Middle frontal gyrus (tissue), 1 donor: ENCODE data around the gene TRHDE.

Experiments used
- DNase-seq: peaks from one replicate; pipeline ENCODE4 v3.0.0-alpha.2; 2015; ENCODE audit warnings: low spot score; ENCODE audit errors: extremely low spot score

The TRHDE gene

GRCh38 chr12:72444125-72444524, 172.0 kb downstream of the TRHDE start:
- no peak for DNase-seq

DNA sequence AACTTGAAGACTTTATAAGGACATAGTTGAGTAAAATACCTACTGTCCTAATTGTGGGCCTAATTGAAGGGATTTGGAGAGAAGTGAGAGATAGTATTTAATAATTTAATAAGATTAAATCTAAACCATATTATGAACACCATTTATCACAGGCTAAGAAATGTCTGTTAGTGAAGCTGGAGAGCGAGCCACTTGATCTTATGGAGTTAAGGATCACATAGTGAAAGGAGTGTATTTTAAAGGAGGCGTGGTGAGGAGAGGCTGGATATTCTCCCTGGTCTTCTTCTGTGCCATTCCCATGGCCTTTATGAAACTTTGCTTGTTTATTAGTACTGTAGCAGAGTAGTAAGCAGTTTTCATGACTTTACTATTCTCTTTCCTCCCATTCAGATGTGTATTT, 172.4 kb downstream of the TRHDE start:
- DNase-seq = no peak

DNA sequence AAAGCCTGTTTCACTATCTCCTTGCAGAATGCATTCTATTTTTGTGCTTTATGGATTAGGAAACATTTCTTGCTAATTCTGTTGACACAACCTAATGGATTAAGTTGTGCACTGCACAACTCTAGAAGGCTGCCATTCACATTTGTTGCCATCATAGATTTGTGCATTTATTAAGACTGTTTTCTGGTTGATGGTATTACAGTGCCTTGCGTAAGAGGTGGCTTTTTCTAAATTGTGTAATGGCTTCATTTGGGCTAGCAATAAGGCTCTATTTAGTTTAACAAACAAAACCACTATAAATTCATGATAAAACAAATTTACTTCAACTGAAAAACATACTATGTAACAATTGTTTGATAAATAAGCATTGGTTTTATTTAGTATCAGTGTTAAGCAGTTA, 175.9 kb downstream of the TRHDE start:
- no peak for DNase-seq

DNA sequence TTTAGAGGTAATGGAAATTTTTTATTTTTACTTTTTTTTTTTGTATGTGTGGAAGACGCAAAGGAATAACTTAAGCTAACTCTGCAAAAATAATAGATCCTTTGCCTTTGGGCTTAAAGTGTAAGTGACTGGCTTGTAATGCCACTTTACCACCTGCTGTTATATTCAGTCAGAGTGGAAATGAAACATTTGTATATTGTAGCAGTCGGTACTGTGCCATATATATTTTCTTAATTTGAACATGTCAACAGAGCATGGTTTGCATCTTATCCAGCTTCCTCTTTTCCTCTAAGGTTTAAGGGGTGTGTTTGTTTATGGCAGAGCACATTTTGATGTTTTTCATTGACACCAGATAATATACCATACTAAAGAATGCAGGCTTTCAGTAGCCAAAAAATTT, 176.6 kb downstream of the TRHDE start:
- no peak for DNase-seq

- DNase-seq = no peak
Observed at GRCh38 chr12:72453066-72453465, 180.9 kb downstream of the TRHDE start.

DNA sequence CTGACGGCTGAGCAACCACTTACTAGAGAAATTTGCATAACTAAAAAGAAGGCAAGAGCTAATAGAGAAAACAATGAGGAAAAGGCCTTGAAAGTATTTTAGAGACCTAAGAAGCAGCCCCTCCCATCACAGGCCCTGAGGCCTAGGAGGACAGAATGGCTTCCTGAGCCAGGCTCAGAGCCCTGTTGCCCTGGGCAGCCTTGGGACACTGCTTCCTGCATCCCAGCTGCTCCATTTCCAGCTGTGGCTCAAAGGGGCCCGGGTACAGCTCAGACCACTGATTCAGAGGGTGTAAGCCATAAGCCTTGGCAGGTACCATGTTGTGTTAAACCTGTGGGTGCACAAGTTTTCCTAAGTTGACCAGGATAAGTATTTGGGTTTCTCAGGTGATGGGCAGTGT, 181.4 kb downstream of the TRHDE start:
- no peak for DNase-seq

GRCh38 chr12:72464471-72464870, 192.3 kb downstream of the TRHDE start:
- DNase-seq = no peak

DNA sequence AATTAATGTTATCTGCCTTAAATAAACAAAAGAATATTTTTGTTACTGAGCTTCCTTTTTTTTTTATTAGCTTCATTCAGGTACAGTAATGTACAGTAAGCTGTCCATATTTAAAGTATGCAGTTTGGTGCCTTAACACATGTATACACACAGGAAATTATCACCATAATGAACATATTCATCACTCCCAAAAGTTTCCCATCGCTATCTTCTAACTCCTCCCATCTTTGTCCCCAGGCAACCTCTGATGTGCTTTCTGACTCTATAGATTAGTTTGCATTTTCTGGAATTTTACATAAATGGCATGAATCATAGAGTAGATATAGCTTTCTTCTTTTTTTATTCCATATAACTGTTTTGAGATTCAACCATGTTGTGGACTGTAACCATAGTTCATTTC, 193.0 kb downstream of the TRHDE start:
- DNase-seq = no peak

DNA sequence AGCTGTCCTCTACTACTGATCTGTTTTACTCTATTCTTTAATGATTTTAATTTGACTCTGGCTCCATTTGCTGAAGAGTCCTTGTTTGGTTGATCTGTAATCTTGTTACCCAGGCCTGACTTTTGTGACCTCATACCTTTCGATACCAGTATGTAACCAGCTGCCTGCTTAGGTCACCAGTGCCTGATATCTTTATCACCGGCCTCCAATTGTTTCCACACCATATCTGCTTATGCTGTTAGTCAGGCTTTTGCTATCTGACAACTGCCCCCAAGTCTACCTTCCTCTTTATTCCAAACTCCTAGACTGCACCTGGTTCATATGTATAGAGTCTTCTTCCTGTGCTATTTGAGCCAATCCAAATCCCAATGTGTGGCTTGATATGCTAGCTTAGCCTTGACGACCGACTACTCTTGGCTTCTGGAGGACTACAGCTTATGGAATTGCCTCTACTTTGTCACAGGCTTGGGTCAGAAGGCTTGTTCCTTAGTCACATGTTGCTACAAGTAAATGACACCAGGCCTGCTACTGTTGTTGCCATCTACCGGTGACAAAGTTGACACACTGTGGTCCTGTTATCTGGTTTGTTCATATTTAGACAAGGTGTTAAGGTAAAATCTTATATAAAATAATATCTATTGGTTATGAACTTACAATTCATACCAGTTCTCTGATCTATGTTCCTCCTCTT, 193.9 kb downstream of the TRHDE start:
- DNase-seq = no peak

- DNase-seq = no peak
Observed at GRCh38 chr12:72467985-72468384, 195.8 kb downstream of the TRHDE start.

- no peak for DNase-seq
Observed at GRCh38 chr12:72468505-72468904, 196.3 kb downstream of the TRHDE start.

- DNase-seq = no peak
Observed at GRCh38 chr12:72471806-72472205, 199.6 kb downstream of the TRHDE start.

GRCh38 chr12:72472350-72472749, 200.2 kb downstream of the TRHDE start:
- DNase-seq = no peak

GRCh38 chr12:72476301-72476700, 204.1 kb downstream of the TRHDE start:
- no peak for DNase-seq

GRCh38 chr12:72485017-72485701, 213.0 kb downstream of the TRHDE start:
- DNase-seq = no peak

- DNase-seq = no peak
Observed at GRCh38 chr12:72491426-72491825, 219.3 kb downstream of the TRHDE start.

DNA sequence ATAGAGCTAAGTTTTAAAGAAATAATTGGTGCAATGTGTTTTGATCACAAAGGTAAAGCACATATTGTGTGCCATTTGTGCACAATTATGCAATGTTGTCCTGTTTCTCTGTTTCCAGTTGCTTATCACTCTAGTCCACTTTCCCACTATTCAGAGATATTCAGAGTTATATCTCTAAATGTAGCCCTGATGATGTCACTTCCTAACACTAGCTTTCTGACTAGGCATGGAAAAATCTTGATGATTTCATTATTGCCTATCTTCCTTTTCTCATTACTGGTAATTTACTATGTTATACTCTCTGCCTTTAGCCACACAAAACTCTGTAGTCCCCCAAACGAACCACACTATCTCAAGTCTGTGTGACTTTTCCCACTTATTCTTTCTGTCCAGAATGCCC, 221.2 kb downstream of the TRHDE start:
- no peak for DNase-seq

DNA sequence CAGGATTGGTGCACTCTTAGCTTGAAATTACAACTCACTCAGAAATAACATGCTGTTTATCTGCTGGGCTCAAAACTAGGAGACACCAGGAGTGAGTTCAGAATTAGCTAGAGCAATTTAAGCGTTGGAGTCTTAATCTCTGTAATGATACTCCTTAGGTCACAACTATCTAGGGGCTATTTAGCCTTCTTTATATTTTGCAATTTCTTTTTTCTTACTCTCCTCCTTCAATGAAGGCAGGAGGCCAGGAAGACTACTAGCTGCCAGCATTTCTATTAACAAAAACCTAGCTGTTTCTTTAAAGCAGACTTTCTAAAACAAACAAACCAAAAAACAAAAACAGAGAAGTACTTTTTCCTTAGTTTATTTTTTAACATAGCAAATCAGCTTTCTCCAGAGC, 226.2 kb downstream of the TRHDE start:
- no peak for DNase-seq

DNA sequence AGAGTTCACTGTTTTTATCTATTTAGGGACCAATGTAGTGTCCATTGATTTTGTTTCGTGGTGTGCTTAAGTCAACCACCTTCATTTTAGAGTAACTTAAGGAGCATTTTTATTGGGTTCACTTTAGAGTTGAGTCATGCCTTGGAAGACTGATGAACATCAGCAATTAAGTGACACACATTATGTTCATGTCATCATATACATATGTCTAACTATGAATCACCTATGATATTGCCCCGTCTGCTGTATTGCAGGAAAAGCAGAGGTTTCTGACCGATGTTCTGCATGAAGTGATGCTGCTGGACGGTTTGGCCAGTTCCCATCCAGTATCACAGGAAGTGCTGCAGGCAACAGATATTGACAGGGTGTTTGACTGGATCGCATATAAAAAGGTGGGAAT, 227.1 kb downstream of the TRHDE start:
- no peak for DNase-seq

GRCh38 chr12:72502546-72502945, 230.4 kb downstream of the TRHDE start:
- DNase-seq = no peak

DNA sequence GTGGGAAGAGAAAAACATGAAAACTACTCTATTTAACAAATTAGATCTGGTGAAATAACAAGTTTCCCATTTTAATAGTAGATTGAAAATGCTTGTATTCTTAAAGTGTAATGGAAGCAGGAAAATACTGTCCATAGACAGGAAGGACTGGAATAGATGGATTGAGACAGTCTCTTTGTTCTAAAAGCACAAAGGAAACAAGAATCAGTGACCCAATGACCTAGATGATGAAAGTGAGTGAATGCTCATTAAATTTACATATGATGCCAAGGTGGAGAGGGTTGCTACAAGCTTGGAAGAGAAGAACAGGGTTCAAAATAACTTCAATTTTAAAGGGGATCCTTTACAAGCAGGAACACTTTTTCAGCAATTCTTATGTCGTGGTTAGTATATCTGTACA, 233.1 kb downstream of the TRHDE start:
- DNase-seq = no peak

DNA sequence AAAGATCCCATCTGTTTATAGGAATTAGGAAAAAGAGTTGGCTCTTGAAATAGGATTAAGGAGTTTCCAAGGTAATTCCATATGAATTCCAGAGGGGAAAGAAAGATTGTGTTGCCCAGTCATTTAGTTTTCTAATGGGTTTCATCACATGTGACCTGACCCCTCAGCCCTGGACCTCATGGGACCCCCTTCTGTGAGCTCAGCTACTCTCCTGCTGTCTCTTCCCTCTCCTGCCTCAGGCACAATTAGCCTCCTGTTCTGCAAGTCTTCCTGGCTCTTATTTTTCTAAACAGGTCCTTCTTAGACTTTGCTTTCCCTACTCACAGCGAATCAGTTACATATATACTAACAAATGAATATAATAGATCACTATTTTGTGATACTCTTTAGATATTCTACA, 237.7 kb downstream of the TRHDE start:
- no peak for DNase-seq

DNA sequence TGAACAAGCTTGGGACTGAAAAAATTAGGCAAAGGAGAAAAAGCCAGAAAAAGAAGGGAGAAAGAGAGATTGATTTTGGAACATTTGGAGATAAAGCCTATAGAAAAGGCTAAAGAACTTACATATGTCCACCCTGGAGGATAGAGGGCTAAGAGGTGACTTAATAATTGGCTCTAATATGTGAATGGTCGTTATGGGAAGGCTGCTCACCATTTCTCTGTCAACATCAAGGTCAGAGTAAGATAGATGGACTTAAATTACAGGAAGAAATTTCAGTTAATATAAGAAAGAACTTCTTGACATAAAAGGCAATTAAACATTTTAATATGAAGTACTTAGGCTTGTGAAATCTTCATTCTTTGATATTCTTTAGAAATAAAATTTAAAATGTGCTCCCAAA, 238.6 kb downstream of the TRHDE start:
- no peak for DNase-seq
